WERI-Rb-1 (cell line): ENCODE data around the gene A3GALT2.

Experiments used
- DNase-seq: peaks from one replicate; pipeline ENCODE4 v3.0.0-alpha.2; 2020
- H3K27ac ChIP-seq: fragments of 250-450 bp; sonication (Bioruptor Pico); 2 replicates; pipeline ENCODE4 v1.5.1; 2020; ENCODE audit warnings: mild to moderate bottlenecking, moderate library complexity
- H3K27me3 ChIP-seq: fragments of 250-450 bp; sonication (Bioruptor Pico); 2 replicates; pipeline ENCODE4 v1.5.1; 2021; ENCODE audit warnings: mild to moderate bottlenecking, low read depth, moderate library complexity; ENCODE audit not compliant: insufficient read depth, severe bottlenecking
- H3K36me3 ChIP-seq: fragments of 250-450 bp; sonication (Bioruptor Pico); 2 replicates; pipeline ENCODE4 v1.5.1; 2020; ENCODE audit warnings: mild to moderate bottlenecking, moderate library complexity
- H3K4me3 ChIP-seq: 2 replicates; pipeline ENCODE4 v1.5.1; 2011; ENCODE audit warnings: low read depth, mild to moderate bottlenecking, control low read depth, low read length
- H3K9me3 ChIP-seq: fragments of 250-450 bp; sonication (Bioruptor Pico); 2 replicates; pipeline ENCODE4 v1.5.1; 2021; ENCODE audit warnings: mild to moderate bottlenecking, moderate library complexity; ENCODE audit not compliant: severe bottlenecking
- CTCF ChIP-seq: IDR thresholded peaks from 2 replicates; pipeline ENCODE4 v1.5.1; 2011; ENCODE audit warnings: low read depth, mild to moderate bottlenecking, control low read depth, inconsistent platforms, low read length

Gene A3GALT2

GRCh38 chr1:33350611-33351280 is 29.8 kb upstream of the A3GALT2 start:
- Histone ChIP-seq H3K9me3 (peaks cover 2% of the 10 kb centered on the region), H3K36me3 (peaks cover 51% of the 10 kb centered on the region), H3K27ac (peak overlapping the region; percentile 99), H3K4me3 (peak overlapping the region; percentile 71), H3K27me3 (no peaks in the 10 kb centered on the region)
- DNase-seq: no peak
- TF ChIP-seq CTCF: no peak

- H3K4me3 ChIP-seq: peak overlapping the region; percentile 71
- peaks cover 58% of the 10 kb centered on the region for H3K36me3 ChIP-seq
- no peaks in the 10 kb centered on the region for H3K27me3 ChIP-seq
- H3K27ac ChIP-seq: peak overlapping the region; percentile 99
- peaks cover 2% of the 10 kb centered on the region for H3K9me3 ChIP-seq
- peak; percentile 87 for DNase-seq
- no peak for TF ChIP-seq CTCF
These were observed 29.1 kb upstream of the A3GALT2 start for GRCh38 chr1:33349778-33350610.

GRCh38 chr1:33349081-33349759 is 28.3 kb upstream of the A3GALT2 start:
- H3K4me3 ChIP-seq: peak overlapping the region; percentile 97
- peak; percentile 36 for DNase-seq
- no peaks in the 10 kb centered on the region for H3K27me3 ChIP-seq
- peaks cover 61% of the 10 kb centered on the region for H3K36me3 ChIP-seq
- TF ChIP-seq CTCF: no peak
- H3K9me3 ChIP-seq: peaks cover 2% of the 10 kb centered on the region
- H3K27ac ChIP-seq: peak overlapping the region; percentile 95

- DNase-seq: no peak
- Histone ChIP-seq H3K4me3 (peak overlapping the region; percentile 97), H3K9me3 (peaks cover 2% of the 10 kb centered on the region), H3K36me3 (peaks cover 63% of the 10 kb centered on the region), H3K27ac (peak overlapping the region; percentile 95), H3K27me3 (no peaks in the 10 kb centered on the region)
- no peak for TF ChIP-seq CTCF
These were observed 27.8 kb upstream of the A3GALT2 start for GRCh38 chr1:33348676-33349080.

GRCh38 chr1:33348194-33348593 is 27.3 kb upstream of the A3GALT2 start:
- no peaks in the 10 kb centered on the region for H3K27me3 ChIP-seq
- peaks cover 68% of the 10 kb centered on the region for H3K36me3 ChIP-seq
- no peak for DNase-seq
- peak overlapping the region; percentile 95 for H3K27ac ChIP-seq
- peak overlapping the region; percentile 97 for H3K4me3 ChIP-seq
- H3K9me3 ChIP-seq: peaks cover 2% of the 10 kb centered on the region
- TF ChIP-seq CTCF: no peak
